Fibroblast of skin of right quadriceps (primary cell): ENCODE measurements around the gene MEG3.

Experiments
- DNase-seq: peaks from one replicate; pipeline ENCODE4 v3.0.0-alpha.2; 2013

MEG3 gene

DNA sequence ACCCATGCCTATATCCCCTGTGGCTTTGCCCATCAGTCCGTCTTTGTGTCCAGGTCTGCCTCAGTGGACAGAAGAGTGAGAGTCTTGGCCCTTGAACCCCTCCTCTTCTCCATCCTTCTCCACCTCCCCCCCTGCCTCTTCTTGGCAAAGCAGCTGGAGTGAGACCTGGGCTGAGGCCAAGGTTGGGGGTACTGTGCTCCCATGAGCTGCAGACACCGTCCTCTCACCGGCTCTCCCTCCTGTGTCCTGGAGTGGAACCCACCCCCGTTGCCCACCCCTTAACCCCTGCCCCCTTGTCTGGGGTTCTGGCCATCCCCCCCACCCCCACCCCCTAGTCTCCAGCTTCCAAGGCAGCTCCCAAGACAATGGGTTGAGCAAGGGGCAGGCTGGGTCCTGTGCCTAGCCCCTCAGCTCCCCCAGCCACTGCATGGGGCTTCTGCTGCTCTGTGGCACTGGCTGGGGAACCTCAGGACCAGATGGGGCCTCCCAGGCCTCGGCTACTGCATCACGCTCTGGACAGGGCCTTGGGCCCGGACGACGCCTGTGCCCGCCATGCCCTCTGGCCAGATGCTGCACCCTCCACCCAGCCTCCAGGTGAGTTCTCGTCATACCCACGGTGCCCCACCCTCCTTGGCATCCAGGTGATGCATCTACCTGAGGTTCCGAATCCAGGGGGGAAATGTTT, 41.9 kb downstream of the MEG3 start:
- DNase-seq = no peak

GRCh38 chr14:100868621-100869370, 42.9 kb downstream of the MEG3 start:
- DNase-seq = no peak

- DNase-seq = peak; percentile 81
Observed at GRCh38 chr14:100871234-100872186, 45.6 kb downstream of the MEG3 start.

- peak; percentile 30 for DNase-seq
Observed at GRCh38 chr14:100872259-100873095, 46.6 kb downstream of the MEG3 start.

GRCh38 chr14:100873096-100873482, 47.2 kb downstream of the MEG3 start:
- peak; percentile 21 for DNase-seq

- no peak for DNase-seq
Observed at GRCh38 chr14:100874051-100874410, 48.1 kb downstream of the MEG3 start.

DNA sequence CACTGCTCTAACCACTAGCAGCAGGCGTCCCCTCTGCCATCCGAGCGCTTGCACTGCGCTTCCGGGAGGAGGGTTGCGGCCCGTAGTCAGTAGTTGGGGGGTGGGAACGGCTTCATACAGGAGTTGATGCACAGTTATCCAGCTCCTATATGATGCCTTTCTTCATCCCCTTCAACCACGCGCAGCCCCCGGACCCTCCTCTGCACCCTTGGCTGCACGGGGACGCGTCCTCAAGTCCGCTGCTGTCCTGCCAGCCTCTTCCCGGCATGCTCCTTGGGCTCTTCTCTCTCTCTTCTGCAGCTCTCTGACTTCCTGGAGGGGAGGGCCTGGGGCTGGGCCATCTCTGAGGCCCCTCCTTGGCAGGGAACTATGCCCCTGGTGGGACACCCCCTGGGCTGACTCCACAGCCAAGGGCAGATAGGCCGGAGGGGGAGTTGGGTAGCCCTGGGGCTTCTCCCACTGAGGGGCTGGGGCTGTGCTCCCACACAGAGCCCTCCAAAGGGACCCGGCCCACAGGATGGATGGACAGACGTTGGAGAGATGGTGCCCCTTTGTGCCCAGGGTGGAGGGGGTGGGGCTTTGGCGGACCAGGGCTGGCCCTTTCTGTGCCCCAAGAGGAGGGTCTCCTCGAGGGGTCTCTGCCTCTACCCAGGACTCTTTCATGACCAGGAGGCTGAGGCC, 48.6 kb downstream of the MEG3 start:
- DNase-seq = no peak

- no peak for DNase-seq
Observed at GRCh38 chr14:100875126-100875525, 49.2 kb downstream of the MEG3 start.

GRCh38 chr14:100875861-100876590, 50.1 kb downstream of the MEG3 start:
- DNase-seq = no peak

DNA sequence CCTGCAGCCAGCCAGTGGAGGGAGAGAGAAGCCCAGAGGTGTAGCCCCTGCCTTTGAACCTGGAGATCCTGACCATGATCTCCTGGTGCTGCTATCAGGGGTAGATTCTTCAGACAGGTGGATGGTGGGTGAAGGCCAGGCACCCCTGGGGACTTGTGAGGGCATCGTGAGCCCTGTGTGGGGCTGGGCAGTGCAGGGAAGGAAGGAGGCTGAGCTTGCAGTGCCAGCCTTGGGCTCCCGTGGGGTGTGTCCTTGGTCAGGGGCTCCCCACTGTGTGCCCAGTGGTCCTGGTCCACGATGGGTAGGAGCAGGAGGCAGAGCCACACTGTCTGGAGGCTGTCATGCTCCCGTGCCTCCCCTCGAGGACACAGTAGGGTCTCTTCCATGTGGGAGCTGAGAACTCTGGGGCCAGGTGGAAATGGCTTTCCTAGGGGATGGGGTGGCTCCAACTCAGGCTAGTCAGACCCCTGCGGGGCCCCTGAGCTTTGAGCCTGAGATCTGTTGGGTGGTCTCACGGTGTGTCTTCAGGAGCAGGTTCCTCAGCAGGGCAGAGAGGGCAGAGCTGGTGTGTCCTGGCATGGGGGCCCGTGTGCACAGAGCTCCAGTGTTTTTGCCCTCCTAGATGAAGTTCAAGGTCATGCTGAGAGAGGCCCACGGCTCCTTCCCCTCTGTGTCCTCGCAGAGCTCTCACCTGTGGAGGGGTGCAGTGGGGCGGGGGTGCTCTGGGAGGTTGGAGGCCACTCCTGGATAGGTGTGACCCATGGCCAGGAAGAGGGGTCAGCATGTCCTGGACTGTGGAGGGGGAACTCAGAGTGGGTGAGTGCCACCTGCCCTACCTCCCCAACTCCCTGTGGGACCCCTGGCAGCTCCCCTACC, 52.6 kb downstream of the MEG3 start:
- DNase-seq = no peak

- DNase-seq = no peak
Observed at GRCh38 chr14:100879194-100879593, 53.3 kb downstream of the MEG3 start.

- DNase-seq = no peak
Observed at GRCh38 chr14:100879782-100880181, 53.9 kb downstream of the MEG3 start.

DNA sequence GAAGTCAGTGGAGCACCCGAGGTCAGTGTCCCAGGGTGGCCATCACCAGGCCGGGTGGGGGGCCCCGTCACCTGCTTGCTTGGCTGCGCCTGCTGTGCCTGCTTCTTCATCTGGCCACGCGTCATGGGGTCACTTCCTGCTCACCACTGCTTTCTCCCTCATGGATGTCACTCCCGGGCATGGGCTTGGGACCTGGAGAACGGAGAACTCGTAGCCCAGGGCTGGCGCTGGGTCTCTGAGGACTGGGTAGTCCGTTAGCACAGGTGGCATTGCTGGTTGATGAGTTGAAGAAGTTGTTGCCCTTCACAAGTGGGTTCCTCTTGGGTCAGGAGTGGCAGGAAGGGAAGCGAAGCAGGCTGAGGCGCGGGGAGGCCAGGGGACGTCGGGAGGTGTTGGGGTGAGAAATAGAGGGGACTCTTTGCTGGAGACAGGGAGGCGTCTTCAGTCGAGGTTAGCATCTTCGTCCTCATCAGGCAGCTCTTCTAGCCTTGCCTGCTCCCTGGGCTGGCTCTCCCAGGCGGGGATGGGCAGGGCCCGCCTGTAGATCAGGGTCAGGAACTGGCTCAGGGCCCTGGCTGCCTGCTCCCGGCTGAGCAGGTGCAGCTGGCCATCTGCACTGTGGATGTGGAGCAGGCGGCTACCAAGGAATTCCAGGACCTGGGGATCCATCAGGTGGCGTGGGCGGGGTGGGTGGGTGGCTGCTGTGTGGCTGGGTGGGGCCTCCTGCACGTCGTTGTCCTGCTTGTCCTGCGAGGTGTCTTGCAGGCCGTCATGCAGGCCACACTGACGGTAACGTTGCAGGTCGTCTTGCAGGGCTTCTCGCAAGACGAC, 54.6 kb downstream of the MEG3 start:
- DNase-seq = no peak

DNA sequence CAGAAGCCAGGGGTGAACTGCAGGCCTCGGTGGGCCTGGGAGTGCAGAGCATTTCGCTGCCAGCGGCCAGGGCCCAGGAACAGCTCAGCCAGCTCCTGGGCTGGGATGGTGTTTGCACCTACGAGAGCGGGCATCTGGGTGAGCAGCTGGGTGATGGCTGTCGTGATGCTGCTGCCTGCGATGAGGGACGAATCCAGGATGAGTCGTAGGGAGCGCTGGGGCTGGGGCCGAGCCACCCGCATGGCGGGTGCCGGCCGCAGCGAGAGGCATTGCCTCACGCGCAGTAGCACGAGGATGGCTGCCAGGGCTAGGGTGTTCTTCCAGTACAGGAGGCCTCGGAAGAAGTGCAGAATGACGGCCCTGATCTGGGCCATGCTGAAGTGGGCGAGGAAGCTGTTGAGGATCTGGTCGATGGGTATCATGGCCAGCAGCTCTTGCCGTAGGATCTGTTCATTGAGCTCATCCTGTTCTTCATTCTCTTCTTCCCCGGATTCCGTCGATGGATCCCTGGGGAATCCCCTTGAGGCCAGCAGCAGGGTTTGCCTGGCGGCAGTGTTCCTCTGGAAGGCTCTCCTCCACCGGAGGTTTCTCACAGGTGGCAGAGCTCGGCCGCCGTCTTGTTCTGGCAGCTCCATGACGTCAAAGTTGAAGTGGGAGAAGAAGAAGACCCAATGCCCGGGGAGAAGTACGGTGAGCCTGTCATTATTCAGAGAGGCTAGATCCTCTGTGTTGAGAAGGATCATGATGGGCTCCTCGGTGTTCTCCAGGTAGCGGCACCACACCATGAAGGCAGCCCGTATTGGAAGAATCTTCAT, 55.5 kb downstream of the MEG3 start:
- DNase-seq = no peak

DNA sequence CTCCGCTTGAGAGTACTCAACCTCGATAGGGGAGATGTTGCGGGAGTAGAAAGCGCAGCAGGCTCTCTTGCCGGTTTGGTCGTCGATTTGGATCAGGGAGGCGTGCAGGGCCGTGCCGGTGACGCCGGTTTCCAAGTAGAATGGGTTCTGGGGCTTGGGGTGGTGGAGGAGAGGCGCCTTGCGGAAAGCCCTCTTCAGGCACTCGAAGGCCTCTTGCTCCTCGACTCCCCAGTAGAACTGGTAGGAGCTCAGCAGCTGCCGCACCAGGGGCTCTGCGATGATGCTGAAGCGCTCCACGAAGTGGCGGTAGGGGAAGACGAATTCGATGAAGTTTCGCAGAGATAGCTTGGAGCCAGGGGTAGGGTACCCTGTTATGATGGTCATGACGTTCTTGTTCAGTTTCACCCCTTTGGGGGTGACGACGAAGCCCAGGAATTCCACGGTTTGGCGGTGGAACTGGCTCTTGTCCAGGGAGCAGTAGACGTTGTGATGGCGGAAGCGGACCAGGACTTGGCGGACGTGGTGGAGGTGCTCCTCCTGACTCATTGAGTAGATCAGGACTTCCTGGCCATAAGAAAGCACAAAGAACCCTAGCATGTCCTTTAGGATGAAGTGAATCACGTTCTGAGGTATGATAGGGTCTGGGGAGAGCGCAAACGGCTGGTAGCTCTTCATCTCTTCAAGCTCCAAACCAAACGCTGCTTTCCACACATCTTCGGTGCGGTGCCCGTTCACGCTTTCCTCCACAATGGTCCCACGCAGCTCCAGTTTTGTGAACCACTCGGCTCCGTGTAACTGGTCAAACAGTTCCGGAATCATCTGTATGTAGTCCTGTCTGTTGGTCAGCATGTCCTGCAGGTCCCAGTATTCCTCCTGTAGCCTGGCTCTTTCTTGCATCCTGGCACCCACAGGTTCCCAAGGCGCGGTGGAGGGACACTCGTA, 56.4 kb downstream of the MEG3 start:
- no peak for DNase-seq

- DNase-seq = no peak
Observed at GRCh38 chr14:100882991-100883788, 57.3 kb downstream of the MEG3 start.
